ENCODE measurements around the gene LAMTOR4. TPM values are rescaled to one million over a fixed set of nuclear protein-coding genes. Genes with fewer than 3 reads are reported as not detected.

Gene LAMTOR4
- total RNA-seq, 1 experiment from 2014 or later, result 107 TPM

DNA sequence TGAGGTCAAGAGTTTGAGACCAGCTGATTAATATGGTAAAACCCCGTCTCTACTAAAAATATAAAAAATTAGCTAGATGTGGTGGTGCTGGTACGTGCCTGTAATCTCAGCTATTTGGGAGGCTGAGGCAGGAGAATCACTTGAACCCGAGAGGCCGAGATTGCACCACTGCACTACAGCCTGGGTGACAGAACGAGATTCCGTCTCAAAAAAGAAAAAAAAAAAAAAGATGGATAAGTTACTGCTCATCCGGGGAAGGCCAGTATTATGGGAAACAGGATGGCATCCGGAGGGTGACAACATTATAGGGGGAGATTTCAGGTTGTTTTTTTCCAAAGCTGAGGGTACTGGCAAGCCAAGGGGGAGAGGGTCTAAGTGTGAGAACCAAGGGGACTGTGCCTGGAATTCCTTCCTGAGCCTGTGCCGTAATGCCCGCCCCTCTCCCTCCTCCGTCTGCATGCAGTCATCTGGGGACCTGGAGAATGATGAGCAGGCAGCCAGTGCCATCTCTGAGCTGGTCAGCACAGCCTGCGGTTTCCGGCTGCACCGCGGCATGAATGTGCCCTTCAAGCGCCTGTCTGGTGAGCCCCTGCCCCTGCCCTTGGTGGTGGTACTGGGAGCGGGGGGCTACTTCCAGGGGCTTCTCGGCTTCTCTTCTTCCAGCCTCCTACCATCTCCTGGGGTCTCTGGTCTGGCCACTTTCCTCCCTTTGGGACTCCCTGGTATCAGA, 4.4 kb downstream of the LAMTOR4 start:
- Histone ChIP-seq H3K27me3 (ENCODE audit: low read length) (no peaks in the 10 kb centered on the region), H3K9me2 (replicated peaks; ENCODE audit: low read length) (no peaks in the 10 kb centered on the region), H3K79me2 (ENCODE audit: low read length) (peaks cover 42% of the 10 kb centered on the region), H4K20me1 (ENCODE audit: low read length) (peaks cover 6% of the 10 kb centered on the region; the same call in 1 of the 2 replicates), H3K4me3 (ENCODE audit: low read length) (no peak overlapping the region), H3K4me1 (ENCODE audit: insufficient read depth, low read length) (peaks cover 23% of the 10 kb centered on the region), H3K36me3 (ENCODE audit: low read depth, low read length) (peaks cover 10% of the 10 kb centered on the region; the same call in 1 of the 2 replicates), H3F3A (ENCODE audit: low read length, unreplicated experiment) (no peaks in the 10 kb centered on the region), H3K9me3 (ENCODE audit: low read length) (no peaks in the 10 kb centered on the region), H2AFZ (ENCODE audit: low read length) (no peak overlapping the region), H3K4me2 (ENCODE audit: low read length) (no peak overlapping the region), H3K9ac (ENCODE audit: low read length) (no peak overlapping the region), H3K27ac (ENCODE audit: low read length) (no peak overlapping the region)
- DNase-seq (no peak), ATAC-seq (no peak)
- intact Hi-C loops (cut with micrococcal nuclease), result no loop called here
- TF ChIP-seq EZH2 (IDR thresholded peaks at IDR 0.05; ENCODE audit: low read length, unreplicated experiment), result no peak
- TF ChIP-seq, protein P1, sequence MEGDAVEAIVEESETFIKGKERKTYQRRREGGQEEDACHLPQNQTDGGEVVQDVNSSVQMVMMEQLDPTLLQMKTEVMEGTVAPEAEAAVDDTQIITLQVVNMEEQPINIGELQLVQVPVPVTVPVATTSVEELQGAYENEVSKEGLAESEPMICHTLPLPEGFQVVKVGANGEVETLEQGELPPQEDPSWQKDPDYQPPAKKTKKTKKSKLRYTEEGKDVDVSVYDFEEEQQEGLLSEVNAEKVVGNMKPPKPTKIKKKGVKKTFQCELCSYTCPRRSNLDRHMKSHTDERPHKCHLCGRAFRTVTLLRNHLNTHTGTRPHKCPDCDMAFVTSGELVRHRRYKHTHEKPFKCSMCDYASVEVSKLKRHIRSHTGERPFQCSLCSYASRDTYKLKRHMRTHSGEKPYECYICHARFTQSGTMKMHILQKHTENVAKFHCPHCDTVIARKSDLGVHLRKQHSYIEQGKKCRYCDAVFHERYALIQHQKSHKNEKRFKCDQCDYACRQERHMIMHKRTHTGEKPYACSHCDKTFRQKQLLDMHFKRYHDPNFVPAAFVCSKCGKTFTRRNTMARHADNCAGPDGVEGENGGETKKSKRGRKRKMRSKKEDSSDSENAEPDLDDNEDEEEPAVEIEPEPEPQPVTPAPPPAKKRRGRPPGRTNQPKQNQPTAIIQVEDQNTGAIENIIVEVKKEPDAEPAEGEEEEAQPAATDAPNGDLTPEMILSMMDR (conservative IDR thresholded peaks at IDR 0.05; ENCODE audit: low read depth, low read length), result no peak
- no peak for TF ChIP-seq EZH2phosphoT487 (IDR thresholded peaks at IDR 0.05; ENCODE audit: borderline replicate concordance, low read length)
- ChIA-PET POLR2A (ENCODE audit: unreplicated experiment) (no interaction called here), CTCF (no interaction called here)
- BruUV-seq (replicated peaks), result no TSS peak

DNA sequence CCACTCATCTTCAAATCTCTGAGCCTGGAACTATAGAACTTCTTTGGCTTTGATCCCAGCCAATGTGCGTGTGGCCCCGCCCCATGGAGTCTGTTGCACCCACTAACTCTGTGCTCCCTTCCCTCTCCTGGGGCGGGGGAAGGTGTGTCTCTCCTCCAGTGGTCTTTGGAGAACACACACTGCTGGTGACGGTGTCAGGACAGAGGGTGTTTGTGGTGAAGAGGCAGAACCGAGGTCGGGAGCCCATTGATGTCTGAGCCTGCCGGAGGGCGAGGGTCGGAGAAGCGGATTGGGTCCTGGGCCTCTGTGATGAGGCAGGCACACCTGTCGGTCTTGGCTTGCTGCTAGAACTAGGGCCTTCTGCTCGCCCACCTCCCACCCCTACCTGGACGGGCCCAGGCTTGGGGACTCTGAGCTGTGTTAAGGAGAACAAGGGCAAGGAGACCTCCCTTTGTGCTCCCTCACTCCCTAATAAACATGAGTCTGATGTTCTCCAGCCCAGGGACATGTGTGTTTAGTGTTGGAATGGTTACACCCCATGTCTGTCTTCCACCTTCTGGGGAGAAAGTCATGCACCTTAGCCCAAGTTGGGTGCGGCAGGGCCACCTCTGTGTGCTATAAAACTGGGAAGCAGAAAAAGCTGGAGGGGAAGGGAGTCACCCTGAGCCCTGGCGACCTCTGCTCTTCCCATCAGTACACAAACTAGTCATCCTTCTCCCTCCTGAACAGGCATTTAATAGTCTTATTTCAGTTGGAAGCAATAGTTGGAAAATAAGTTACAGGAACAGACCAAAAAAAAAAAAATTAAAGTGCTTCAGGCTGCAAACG, 5.2 kb downstream of the LAMTOR4 start:
- H3F3A ChIP-seq (ENCODE audit: low read length, unreplicated experiment), result no peaks in the 10 kb centered on the region
- peaks cover 49% of the 10 kb centered on the region for H3K79me2 ChIP-seq (ENCODE audit: low read length)
- ATAC-seq, result no peak
- no peak for TF ChIP-seq EZH2 (IDR thresholded peaks at IDR 0.05; ENCODE audit: low read length, unreplicated experiment)
- TF ChIP-seq, protein P1 (conservative IDR thresholded peaks at IDR 0.05; ENCODE audit: low read depth, low read length), result no peak
- TF ChIP-seq EZH2phosphoT487 (IDR thresholded peaks at IDR 0.05; ENCODE audit: borderline replicate concordance, low read length), result no peak
- DNase-seq, result no peak
- BruUV-seq (replicated peaks), result no TSS peak
- intact Hi-C loops (cut with micrococcal nuclease), result no loop called here
- H3K9me2 ChIP-seq (replicated peaks; ENCODE audit: low read length), result no peaks in the 10 kb centered on the region
- H3K36me3 ChIP-seq (ENCODE audit: low read depth, low read length), result peaks cover 10% of the 10 kb centered on the region; the same call in 1 of the 2 replicates
- peaks cover 6% of the 10 kb centered on the region; the same call in 1 of the 2 replicates for H4K20me1 ChIP-seq (ENCODE audit: low read length)
- H3K9me3 ChIP-seq (ENCODE audit: low read length), result no peaks in the 10 kb centered on the region
- H3K4me1 ChIP-seq (ENCODE audit: insufficient read depth, low read length), result peaks cover 21% of the 10 kb centered on the region
- H3K9ac ChIP-seq (ENCODE audit: low read length), result no peak overlapping the region
- H3K4me3 ChIP-seq (ENCODE audit: low read length), result no peak overlapping the region
- no peak overlapping the region for H2AFZ ChIP-seq (ENCODE audit: low read length)
- POLR2A ChIA-PET (ENCODE audit: unreplicated experiment), result no interaction called here
- no peak overlapping the region for H3K27ac ChIP-seq (ENCODE audit: low read length)
- H3K27me3 ChIP-seq (ENCODE audit: low read length), result no peaks in the 10 kb centered on the region
- H3K4me2 ChIP-seq (ENCODE audit: low read length), result no peak overlapping the region
- CTCF ChIA-PET, result no interaction called here
